MM.1S (cell line): ENCODE data around the gene PUS10.

ENCODE experiments used
- DNase-seq: peaks from one replicate; pipeline ENCODE4 v3.0.0-alpha.2; 2015
- H2AFZ ChIP-seq: fragments of 300-600 bp; sonication (generic); 2 replicates; pipeline ENCODE4 v1.6.0; 2016; ENCODE audit warnings: antibody characterized with exemption, low read length
- H3F3A ChIP-seq: fragments of 300-600 bp; sonication (generic); 2 replicates; pipeline ENCODE4 v1.6.1; 2016; ENCODE audit warnings: mild to moderate bottlenecking, antibody characterized with exemption, low read length, moderate library complexity, mixed read lengths; ENCODE audit not compliant: insufficient read depth
- H3K27ac ChIP-seq: fragments of 300-600 bp; sonication (generic); 2 replicates; pipeline ENCODE4 v1.5.1; 2016; ENCODE audit warnings: mild to moderate bottlenecking, low read length
- H3K27me3 ChIP-seq: fragments of 300-600 bp; sonication (generic); replicated peaks from 2 replicates; pipeline ENCODE4 v1.6.0; 2016; ENCODE audit warnings: low read length; ENCODE audit not compliant: insufficient read depth
- H3K36me3 ChIP-seq: fragments of 300-600 bp; sonication (generic); replicated peaks from 2 replicates; pipeline ENCODE4 v1.6.1; 2016; ENCODE audit warnings: mild to moderate bottlenecking, low read length, mixed read lengths; ENCODE audit not compliant: insufficient read depth
- H3K4me1 ChIP-seq: fragments of 300-600 bp; sonication (generic); 2 replicates; pipeline ENCODE4 v1.6.1; 2016; ENCODE audit warnings: low read length, mixed read lengths
- H3K4me2 ChIP-seq: fragments of 300-600 bp; sonication (generic); 2 replicates; pipeline ENCODE4 v1.6.0; 2016; ENCODE audit warnings: low read depth, low read length
- H3K4me3 ChIP-seq: fragments of 300-600 bp; sonication (generic); 2 replicates; pipeline ENCODE4 v1.5.1; 2016; ENCODE audit warnings: low read length, mixed read lengths
- H3K79me2 ChIP-seq: fragments of 300-600 bp; sonication (generic); 2 replicates; pipeline ENCODE4 v1.6.1; 2016; ENCODE audit warnings: mixed run types, low read length, mixed read lengths
- H3K9ac ChIP-seq: fragments of 300-600 bp; sonication (generic); 2 replicates; pipeline ENCODE4 v1.6.1; 2016; ENCODE audit warnings: low read length, mixed read lengths
- H3K9me2 ChIP-seq: fragments of 300-600 bp; sonication (generic); replicated peaks from 2 replicates; pipeline ENCODE4 v1.6.1; 2016; ENCODE audit warnings: mild to moderate bottlenecking, low read length, mixed read lengths; ENCODE audit not compliant: insufficient read depth
- H3K9me3 ChIP-seq: fragments of 300-600 bp; sonication (generic); replicated peaks from 2 replicates; pipeline ENCODE4 v1.6.1; 2016; ENCODE audit warnings: mild to moderate bottlenecking, low read length, mixed read lengths; ENCODE audit not compliant: insufficient read depth
- H4K20me1 ChIP-seq: fragments of 300-600 bp; sonication (generic); 2 replicates; pipeline ENCODE4 v1.6.1; 2016; ENCODE audit warnings: mild to moderate bottlenecking, low read length, moderate library complexity, mixed read lengths; ENCODE audit not compliant: insufficient read depth
- EZH2 ChIP-seq: fragments of 300-600 bp; sonication (generic); optimal IDR thresholded peaks from 2 replicates; pipeline ENCODE3; 2017; ENCODE audit warnings: low read depth, mild to moderate bottlenecking, antibody characterized with exemption, low read length, mixed read lengths
- EZH2phosphoT487 ChIP-seq: fragments of 300-600 bp; sonication (generic); IDR thresholded peaks from 2 replicates; pipeline ENCODE4 v1.6.1; 2018; ENCODE audit warnings: antibody characterized with exemption, low read length
- TF ChIP-seq, protein P1 (sequence below): fragments of 300-600 bp; sonication (generic); IDR thresholded peaks from 2 replicates; pipeline ENCODE4 v1.5.1; 2016; ENCODE audit warnings: antibody characterized with exemption, low read length, mixed read lengths

Gene PUS10

DNA sequence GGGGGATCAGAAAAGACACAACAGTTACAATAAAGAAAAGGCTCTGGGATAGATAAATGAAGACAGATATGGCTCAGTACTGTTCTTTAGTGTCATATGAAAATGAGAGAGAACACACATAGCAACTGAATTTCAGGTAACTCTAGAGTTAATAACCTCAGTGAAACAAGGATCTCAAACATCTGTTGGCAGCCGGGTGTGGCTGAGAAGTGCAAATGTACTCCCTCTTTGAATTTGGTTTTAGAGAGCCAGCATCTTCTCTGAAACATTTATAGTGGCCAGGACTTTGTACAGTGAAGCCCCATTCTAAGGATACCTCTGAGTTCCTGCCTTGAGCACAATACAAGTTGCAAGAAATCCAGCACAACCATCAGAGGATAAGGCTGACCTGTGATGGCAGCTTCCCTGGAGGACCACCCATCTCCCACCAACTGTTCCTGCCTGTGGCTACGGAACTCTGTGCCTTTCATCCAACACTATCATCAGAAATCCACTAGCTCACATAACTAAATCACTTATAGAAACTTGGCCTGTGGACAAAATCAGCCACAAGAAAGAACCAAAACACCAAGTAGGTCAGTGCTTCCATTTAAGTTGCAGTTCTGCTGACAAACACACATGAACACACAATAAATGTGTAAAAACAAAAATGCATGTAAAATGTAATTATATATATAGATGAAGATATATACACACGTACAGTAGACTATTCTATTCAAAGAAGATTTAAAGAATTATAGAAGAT lies 37.8 kb downstream of the PUS10 start:
- no peaks in the 10 kb centered on the region for H3K4me1 ChIP-seq
- H3K4me2 ChIP-seq = no peak overlapping the region

DNA sequence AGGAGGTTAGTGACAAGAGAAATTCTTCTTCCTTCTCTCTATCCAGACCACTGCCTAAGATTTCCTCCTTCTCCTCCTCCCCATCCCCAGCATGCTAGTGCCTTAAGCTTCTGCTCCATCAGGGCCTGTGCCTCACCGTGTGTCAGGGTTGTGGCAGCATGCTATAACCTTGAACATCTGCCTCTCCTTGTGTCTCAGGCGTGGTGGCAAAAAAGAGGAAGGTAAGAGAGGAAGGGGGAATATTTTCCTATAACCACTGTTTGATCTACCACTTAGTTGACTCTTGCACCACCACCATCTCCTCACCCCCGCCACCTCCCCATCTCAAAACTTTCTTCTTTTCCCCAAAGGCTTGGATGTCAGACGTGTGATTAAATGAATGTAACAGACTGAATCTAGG lies 38.8 kb downstream of the PUS10 start:
- no peaks in the 10 kb centered on the region for H3F3A ChIP-seq
- H3K9me2 ChIP-seq = no peaks in the 10 kb centered on the region
- H3K79me2 ChIP-seq = no peaks in the 10 kb centered on the region
- H3K4me3 ChIP-seq = no peak overlapping the region
- H3K27me3 ChIP-seq = no peaks in the 10 kb centered on the region
- H3K4me2 ChIP-seq = no peak overlapping the region
- no peak for DNase-seq
- no peaks in the 10 kb centered on the region for H3K36me3 ChIP-seq
- no peaks in the 10 kb centered on the region for H3K9me3 ChIP-seq
- H3K4me1 ChIP-seq = no peaks in the 10 kb centered on the region
- no peak overlapping the region for H3K9ac ChIP-seq
- no peak for TF ChIP-seq EZH2phosphoT487
- TF ChIP-seq EZH2 = no peak
- TF ChIP-seq, protein P1, sequence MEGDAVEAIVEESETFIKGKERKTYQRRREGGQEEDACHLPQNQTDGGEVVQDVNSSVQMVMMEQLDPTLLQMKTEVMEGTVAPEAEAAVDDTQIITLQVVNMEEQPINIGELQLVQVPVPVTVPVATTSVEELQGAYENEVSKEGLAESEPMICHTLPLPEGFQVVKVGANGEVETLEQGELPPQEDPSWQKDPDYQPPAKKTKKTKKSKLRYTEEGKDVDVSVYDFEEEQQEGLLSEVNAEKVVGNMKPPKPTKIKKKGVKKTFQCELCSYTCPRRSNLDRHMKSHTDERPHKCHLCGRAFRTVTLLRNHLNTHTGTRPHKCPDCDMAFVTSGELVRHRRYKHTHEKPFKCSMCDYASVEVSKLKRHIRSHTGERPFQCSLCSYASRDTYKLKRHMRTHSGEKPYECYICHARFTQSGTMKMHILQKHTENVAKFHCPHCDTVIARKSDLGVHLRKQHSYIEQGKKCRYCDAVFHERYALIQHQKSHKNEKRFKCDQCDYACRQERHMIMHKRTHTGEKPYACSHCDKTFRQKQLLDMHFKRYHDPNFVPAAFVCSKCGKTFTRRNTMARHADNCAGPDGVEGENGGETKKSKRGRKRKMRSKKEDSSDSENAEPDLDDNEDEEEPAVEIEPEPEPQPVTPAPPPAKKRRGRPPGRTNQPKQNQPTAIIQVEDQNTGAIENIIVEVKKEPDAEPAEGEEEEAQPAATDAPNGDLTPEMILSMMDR = no peak
- H3K27ac ChIP-seq = no peak overlapping the region
- H4K20me1 ChIP-seq = no peaks in the 10 kb centered on the region
- H2AFZ ChIP-seq = no peak overlapping the region

More for the DNA sequence above, 37.8 kb downstream of the PUS10 start:
- no peaks in the 10 kb centered on the region for H3K79me2 ChIP-seq
- DNase-seq = no peak
- H3K27ac ChIP-seq = no peak overlapping the region
- H3K36me3 ChIP-seq = no peaks in the 10 kb centered on the region
- H3K9me3 ChIP-seq = no peaks in the 10 kb centered on the region
- H4K20me1 ChIP-seq = no peaks in the 10 kb centered on the region
- no peak overlapping the region for H3K4me3 ChIP-seq
- TF ChIP-seq, protein P1 = no peak
- H2AFZ ChIP-seq = no peak overlapping the region
- no peaks in the 10 kb centered on the region for H3F3A ChIP-seq
- no peaks in the 10 kb centered on the region for H3K9me2 ChIP-seq
- no peak overlapping the region for H3K9ac ChIP-seq
- H3K27me3 ChIP-seq = no peaks in the 10 kb centered on the region

DNA sequence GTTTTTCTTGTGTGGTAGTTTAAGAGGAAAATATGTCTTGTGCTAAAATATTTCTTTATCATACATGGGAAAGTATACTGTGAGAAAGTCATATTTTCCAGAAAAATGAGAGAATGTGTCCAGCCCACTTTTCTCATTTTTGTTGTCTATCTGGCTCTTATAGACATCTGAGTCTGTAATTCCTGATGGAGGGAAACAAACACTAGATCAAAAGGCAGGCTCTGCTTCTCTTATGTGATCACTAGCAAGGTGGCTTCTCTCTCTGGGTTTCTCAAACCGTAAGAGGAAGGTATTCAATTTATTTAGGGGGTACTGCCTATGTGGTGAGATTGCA lies 40.5 kb downstream of the PUS10 start:
- no peaks in the 10 kb centered on the region for H4K20me1 ChIP-seq
- no peak overlapping the region for H3K9ac ChIP-seq
- H3K4me1 ChIP-seq = no peaks in the 10 kb centered on the region
- no peaks in the 10 kb centered on the region for H3K9me2 ChIP-seq
- H3K79me2 ChIP-seq = no peaks in the 10 kb centered on the region
- no peaks in the 10 kb centered on the region for H3F3A ChIP-seq
- no peaks in the 10 kb centered on the region for H3K36me3 ChIP-seq
- H3K27me3 ChIP-seq = no peaks in the 10 kb centered on the region
- H2AFZ ChIP-seq = no peak overlapping the region
- no peak for DNase-seq
- H3K27ac ChIP-seq = no peak overlapping the region
- H3K4me3 ChIP-seq = no peak overlapping the region
- TF ChIP-seq, protein P1 = no peak
- no peak for TF ChIP-seq EZH2phosphoT487
- TF ChIP-seq EZH2 = no peak
- H3K9me3 ChIP-seq = no peaks in the 10 kb centered on the region
- no peak overlapping the region for H3K4me2 ChIP-seq
